IMR-90 (cell line): ENCODE measurements around the gene PELO. TPM values are rescaled to one million over a fixed set of nuclear protein-coding genes. Genes with fewer than 3 reads are reported as not detected.

Source experiments
- ATAC-seq: fragments of 200-7000 bp; cut with Tn5 transposase; 2 replicates; pipeline ENCODE4 v1.9.1; 2020; ENCODE audit warnings: low read depth, mild to moderate bottlenecking, moderate library complexity
- BruUV-seq: library from RNA; stranded (reverse); fragments of 400-500 nt; replicated peaks from 2 replicates; lab custom pipeline; 2021; lab: Mats Ljungman, UMichigan
- CTCF ChIA-PET: fragments of 300-600 bp; formaldehyde crosslinking; extraction: SDS; loops from one replicate; lab custom pipeline; 2021; ENCODE audit warnings: antibody characterized with exemption; lab: Yijun Ruan, JAX
- POLR2A ChIA-PET: fragments of 300-600 bp; sonication (Branson Sonifier 250); formaldehyde crosslinking; loops from one replicate; lab custom pipeline; 2022; ENCODE audit warnings: antibody characterized with exemption; ENCODE audit not compliant: unreplicated experiment; lab: Charles Lee
- DNase-seq: peaks from one replicate; pipeline ENCODE4 v3.0.0; 2013
- H2AFZ ChIP-seq: replicated peaks from 2 replicates; pipeline ENCODE3; 2013; ENCODE audit warnings: low read length, mild to moderate bottlenecking; ENCODE audit not compliant: poor library complexity
- H2AK5ac ChIP-seq: 2 replicates; pipeline ENCODE4 v1.6.1; 2013; ENCODE audit warnings: low read depth, low read length, inconsistent platforms
- H2AK9ac ChIP-seq: replicated peaks from 2 replicates; pipeline ENCODE3; 2013; ENCODE audit warnings: mild to moderate bottlenecking, low read depth, low read length, moderate library complexity; ENCODE audit not compliant: poor library complexity
- H2BK120ac ChIP-seq: 2 replicates; pipeline ENCODE4 v1.6.1; 2013; ENCODE audit warnings: low read depth, low read length, inconsistent platforms
- H2BK15ac ChIP-seq: 3 replicates; pipeline ENCODE4 v1.6.1; 2013; ENCODE audit warnings: low read depth, low read length, inconsistent platforms
- H2BK20ac ChIP-seq: 2 replicates; pipeline ENCODE4 v1.6.1; 2013; ENCODE audit warnings: low read depth, mild to moderate bottlenecking, inconsistent platforms, low read length, moderate library complexity
- H2BK5ac ChIP-seq: 2 replicates; pipeline ENCODE4 v1.6.1; 2013; ENCODE audit warnings: mild to moderate bottlenecking, low read depth, low read length, inconsistent platforms; ENCODE audit not compliant: poor library complexity, severe bottlenecking
- H3K14ac ChIP-seq: replicated peaks from 2 replicates; pipeline ENCODE4 v1.6.1; 2013; ENCODE audit warnings: low read depth, low read length, inconsistent platforms
- H3K18ac ChIP-seq: 2 replicates; pipeline ENCODE4 v1.6.1; 2013; ENCODE audit warnings: low read depth, low read length, control low read depth
- H3K23ac ChIP-seq: 2 replicates; pipeline ENCODE4 v1.6.1; 2013; ENCODE audit warnings: low read depth, low read length, inconsistent platforms
- H3K27ac ChIP-seq: 2 replicates; pipeline ENCODE4 v1.5.1; 2013; ENCODE audit warnings: mild to moderate bottlenecking, control low read depth, low read length; ENCODE audit not compliant: insufficient read depth
- H3K27me3 ChIP-seq: 2 replicates; pipeline ENCODE4 v1.6.1; 2013; ENCODE audit warnings: low read length; ENCODE audit not compliant: control insufficient read depth, insufficient read depth
- H3K36me3 ChIP-seq: 2 replicates; pipeline ENCODE4 v1.6.1; 2013; ENCODE audit warnings: low read length, mixed read lengths; ENCODE audit not compliant: control insufficient read depth, insufficient read depth
- H3K4ac ChIP-seq: 2 replicates; pipeline ENCODE4 v1.6.1; 2013; ENCODE audit warnings: low read depth, low read length, inconsistent platforms
- H3K4me1 ChIP-seq: 2 replicates; pipeline ENCODE4 v1.6.1; 2013; ENCODE audit warnings: low read length, mixed read lengths; ENCODE audit not compliant: control insufficient read depth, insufficient read depth
- H3K4me2 ChIP-seq: 2 replicates; pipeline ENCODE4 v1.6.1; 2013; ENCODE audit warnings: low read depth, mild to moderate bottlenecking, control low read depth, low read length, moderate library complexity
- H3K4me3 ChIP-seq: 2 replicates; pipeline ENCODE4 v1.5.1; 2013; ENCODE audit warnings: low read depth, mild to moderate bottlenecking, control low read depth, low read length, moderate library complexity; ENCODE audit not compliant: insufficient read depth
- H3K56ac ChIP-seq: 2 replicates; pipeline ENCODE4 v1.6.1; 2013; ENCODE audit warnings: low read length, inconsistent platforms; ENCODE audit not compliant: insufficient read depth; ENCODE audit errors: extremely low read depth
- H3K79me1 ChIP-seq, 2 experiments: 2 replicates each; pipeline ENCODE4 v1.6.1; 2013; ENCODE audit warnings: low read length in 2 of 2, inconsistent platforms in 1 of 2, low read depth in 1 of 2
- H3K9ac ChIP-seq: 2 replicates; pipeline ENCODE4 v1.6.1; 2013; ENCODE audit warnings: low read depth, low read length, control low read depth
- H3K9me1 ChIP-seq: 2 replicates; pipeline ENCODE4 v1.6.1; 2013; ENCODE audit warnings: low read length, inconsistent platforms; ENCODE audit not compliant: insufficient read depth
- H3K9me3 ChIP-seq: 2 replicates; pipeline ENCODE4 v1.6.1; 2013; ENCODE audit warnings: low read length; ENCODE audit not compliant: control insufficient read depth, insufficient read depth
- H4K20me1 ChIP-seq: 2 replicates; pipeline ENCODE4 v1.6.1; 2013; ENCODE audit warnings: low read length, inconsistent platforms; ENCODE audit not compliant: insufficient read depth
- H4K5ac ChIP-seq: 2 replicates; pipeline ENCODE4 v1.6.1; 2013; ENCODE audit warnings: mild to moderate bottlenecking, low read depth, low read length, control low read depth
- H4K8ac ChIP-seq, 2 experiments: 2 replicates each; pipeline ENCODE4 v1.6.1; 2013; ENCODE audit warnings: low read depth in 2 of 2, low read length in 2 of 2, control low read depth in 1 of 2, inconsistent platforms in 1 of 2
- H4K91ac ChIP-seq: 2 replicates; pipeline ENCODE4 v1.6.1; 2013; ENCODE audit warnings: low read depth, low read length, inconsistent platforms; ENCODE audit not compliant: insufficient read depth
- BHLHE40 ChIP-seq: fragments of 150-350 bp; IDR thresholded peaks from 2 replicates; pipeline ENCODE4 v1.6.1; 2016; ENCODE audit warnings: mild to moderate bottlenecking, low read depth, low read length
- CEBPB ChIP-seq: IDR thresholded peaks from 2 replicates; pipeline ENCODE4 v1.6.1; 2012; ENCODE audit warnings: low read depth, low read length, improper control_type of control experiment
- CHD1 ChIP-seq: IDR thresholded peaks from 2 replicates; pipeline ENCODE4 v1.6.1; 2012; ENCODE audit warnings: low read depth, low read length, improper control_type of control experiment
- FOS ChIP-seq: fragments of 150-350 bp; IDR thresholded peaks from 2 replicates; pipeline ENCODE4 v1.6.1; 2016; ENCODE audit warnings: low read depth, low read length
- MAFK ChIP-seq: IDR thresholded peaks from 2 replicates; pipeline ENCODE4 v1.6.1; 2012; ENCODE audit warnings: low read depth, low read length, improper control_type of control experiment
- MAZ ChIP-seq: IDR thresholded peaks from 2 replicates; pipeline ENCODE4 v1.6.1; 2012; ENCODE audit warnings: low read depth, mild to moderate bottlenecking, low read length, improper control_type of control experiment, moderate library complexity, borderline replicate concordance
- MXI1 ChIP-seq: IDR thresholded peaks from 2 replicates; pipeline ENCODE4 v1.6.1; 2012; ENCODE audit warnings: low read depth, mild to moderate bottlenecking, low read length, moderate library complexity, borderline replicate concordance
- NFE2L2 ChIP-seq: fragments of 150-350 bp; IDR thresholded peaks from 2 replicates; pipeline ENCODE4 v1.6.1; 2016; ENCODE audit warnings: low read depth, mild to moderate bottlenecking, low read length
- POLR2A ChIP-seq: IDR thresholded peaks from 2 replicates; pipeline ENCODE4 v1.6.1; 2012; ENCODE audit warnings: mild to moderate bottlenecking, low read depth, low read length
- RAD21 ChIP-seq: IDR thresholded peaks from 2 replicates; pipeline ENCODE4 v1.6.1; 2012; ENCODE audit warnings: low read length, improper control_type of control experiment
- RCOR1 ChIP-seq: IDR thresholded peaks from 2 replicates; pipeline ENCODE4 v1.6.1; 2012; ENCODE audit warnings: mild to moderate bottlenecking, low read length, improper control_type of control experiment; ENCODE audit not compliant: insufficient replicate concordance
- RFX5 ChIP-seq: IDR thresholded peaks from 2 replicates; pipeline ENCODE4 v1.8.0; 2012; ENCODE audit warnings: low read depth, mild to moderate bottlenecking, low read length, moderate library complexity
- SMC3 ChIP-seq: fragments of 150-350 bp; IDR thresholded peaks from 2 replicates; pipeline ENCODE4 v1.6.1; 2016; ENCODE audit warnings: low read depth, mild to moderate bottlenecking, antibody characterized with exemption, low read length, moderate library complexity
- WGBS, 2 experiments: methylation state at CpG; one replicate each; pipeline versions ENCODE4 v1.1.5 to v1.1.7; 2013; ENCODE audit warnings: missing lambda C conversion rate in 2 of 2; ENCODE audit not compliant: insufficient read length in 1 of 2; ENCODE audit errors: extremely low coverage in 2 of 2; 5-methylcytosine and 5-hydroxymethylcytosine counted together
- dilution Hi-C: fragments of 300-500 bp; cut with HindIII; formaldehyde crosslinking; loops from one replicate; pipeline ENCODE4 v1.14.3; 2018; ENCODE audit warnings: low sequenced_read_pairs; ENCODE audit not compliant: unreplicated experiment
- in situ Hi-C: fragments of 300-500 bp; cut with MboI; formaldehyde crosslinking; loops from 3 replicates; pipeline ENCODE4 v1.14.3; 2019; ENCODE audit warnings: low sequenced_read_pairs, inconsistent platforms, mixed read lengths
- intact Hi-C: fragments of 100-400 bp; cut with micrococcal nuclease; formaldehyde crosslinking; loops from 2 replicates; pipeline ENCODE4 v1.10.0; 2022
- polyA plus RNA-seq, 3 experiments: library from polyadenylated mRNA; depleted of rRNA; stranded (reverse); fragments of >200 nt; gene quantifications; 2 replicates each; pipeline ENCODE4 v1.2.3, GENCODE V29; 2012; ENCODE audit warnings: low replicate concordance in 1 of 3
- total RNA-seq: library from RNA; depleted of rRNA; stranded (reverse); fragments of >200 nt; gene quantifications from 2 replicates; pipeline ENCODE4 v1.2.3, GENCODE V29; 2012
- TF ChIP-seq, protein P1 (sequence below): fragments of 150-350 bp; IDR thresholded peaks from 2 replicates; pipeline ENCODE4 v1.6.1; 2017; ENCODE audit warnings: mild to moderate bottlenecking, antibody characterized with exemption, low read length, low read depth
- TF ChIP-seq, protein P2 (sequence below): fragments of 150-350 bp; IDR thresholded peaks from 2 replicates; pipeline ENCODE4 v1.6.1; 2016; ENCODE audit warnings: low read depth, mild to moderate bottlenecking, low read length, moderate library complexity, borderline replicate concordance
- TF ChIP-seq, protein P3 (sequence below): conservative IDR thresholded peaks from 2 replicates; pipeline ENCODE4 v1.5.1; 2012; ENCODE audit warnings: mild to moderate bottlenecking, low read depth, low read length, improper control_type of control experiment

PELO gene
- total and polyA plus RNA-seq, 2 of the 4 experiments (the other 2 are of a cell fraction): 42.4 to 48.9 TPM

DNA sequence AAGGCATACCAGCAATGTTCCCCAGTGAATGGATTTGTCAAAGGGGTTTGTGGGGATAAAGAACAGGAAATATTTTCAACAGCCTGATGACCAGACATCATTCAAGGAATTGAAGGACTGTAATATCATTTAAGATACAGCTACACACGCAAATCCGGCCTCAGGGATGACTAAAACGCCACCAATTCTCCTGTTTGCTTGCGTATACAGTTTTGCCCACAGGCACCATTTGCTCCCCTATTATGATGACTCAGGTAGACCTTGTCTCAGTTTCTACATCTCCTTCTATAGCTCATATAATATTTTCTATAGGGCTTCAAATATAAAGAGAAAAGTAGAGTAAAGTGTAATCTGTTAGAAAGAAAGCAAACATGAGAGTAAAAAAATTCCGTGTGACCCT, 29.7 kb upstream of the PELO start:
- Histone ChIP-seq H2AFZ (no peak overlapping the region), H4K91ac (no peak overlapping the region), H4K20me1 (no peaks in the 10 kb centered on the region), H2AK5ac (no peak overlapping the region), H2BK15ac (no peak overlapping the region), H2AK9ac (no peak overlapping the region), H3K27me3 (no peaks in the 10 kb centered on the region), H2BK5ac (no peak overlapping the region), H3K14ac (no peak overlapping the region), H3K4ac (no peak overlapping the region), H3K9me3 (no peaks in the 10 kb centered on the region), H3K4me2 (no peak overlapping the region), H3K9me1 (0 out of 2 replicates have a peak, but pooled peaks cover 3% of the 10 kb centered on the region), H3K18ac (0 out of 2 replicates have a peak overlapping the region, but pooled peaks have one; percentile 50), H3K23ac (no peak overlapping the region), H3K79me1 (no peaks in the 10 kb centered on the region), H3K9ac (no peak overlapping the region), H2BK120ac (no peak overlapping the region), H3K56ac (no peak overlapping the region), H3K27ac (no peak overlapping the region), H4K5ac (no peak overlapping the region), H3K36me3 (no peaks in the 10 kb centered on the region), H4K8ac (no peak overlapping the region), H3K4me1 (peaks cover 2% of the 10 kb centered on the region; the same call in 1 of the 2 replicates), H3K4me3 (no peak overlapping the region), H2BK20ac (no peak overlapping the region)
- BruUV-seq: no TSS peak
- ChIA-PET CTCF (interaction anchor here (0.8 kb wide), 1 partner anchor 158 kb away, joined by 3 read pairs; no protein-coding TSS in a partner anchor), POLR2A (interaction anchor here (0.6 kb wide), 1 partner anchor 10 kb away, joined by 3 read pairs; no protein-coding TSS in a partner anchor)
- in situ Hi-C loops: no loop called here
- intact Hi-C loops: no loop called here
- WGBS, 2 experiments: no CpG with 5 or more reads among the region's 5 CpGs
- dilution Hi-C loops: no loop called here
- TF ChIP-seq, protein P1, sequence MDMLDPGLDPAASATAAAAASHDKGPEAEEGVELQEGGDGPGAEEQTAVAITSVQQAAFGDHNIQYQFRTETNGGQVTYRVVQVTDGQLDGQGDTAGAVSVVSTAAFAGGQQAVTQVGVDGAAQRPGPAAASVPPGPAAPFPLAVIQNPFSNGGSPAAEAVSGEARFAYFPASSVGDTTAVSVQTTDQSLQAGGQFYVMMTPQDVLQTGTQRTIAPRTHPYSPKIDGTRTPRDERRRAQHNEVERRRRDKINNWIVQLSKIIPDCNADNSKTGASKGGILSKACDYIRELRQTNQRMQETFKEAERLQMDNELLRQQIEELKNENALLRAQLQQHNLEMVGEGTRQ: no peak
- TF ChIP-seq SMC3 (no peak), NFE2L2 (no peak), RAD21 (no peak), FOS (no peak), RCOR1 (no peak), BHLHE40 (no peak), MAZ (no peak), MXI1 (no peak), CHD1 (no peak), POLR2A (no peak), CEBPB (no peak), MAFK (no peak), RFX5 (no peak)
- TF ChIP-seq, protein P2, sequence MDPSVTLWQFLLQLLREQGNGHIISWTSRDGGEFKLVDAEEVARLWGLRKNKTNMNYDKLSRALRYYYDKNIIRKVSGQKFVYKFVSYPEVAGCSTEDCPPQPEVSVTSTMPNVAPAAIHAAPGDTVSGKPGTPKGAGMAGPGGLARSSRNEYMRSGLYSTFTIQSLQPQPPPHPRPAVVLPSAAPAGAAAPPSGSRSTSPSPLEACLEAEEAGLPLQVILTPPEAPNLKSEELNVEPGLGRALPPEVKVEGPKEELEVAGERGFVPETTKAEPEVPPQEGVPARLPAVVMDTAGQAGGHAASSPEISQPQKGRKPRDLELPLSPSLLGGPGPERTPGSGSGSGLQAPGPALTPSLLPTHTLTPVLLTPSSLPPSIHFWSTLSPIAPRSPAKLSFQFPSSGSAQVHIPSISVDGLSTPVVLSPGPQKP: no peak
- TF ChIP-seq, protein P3, sequence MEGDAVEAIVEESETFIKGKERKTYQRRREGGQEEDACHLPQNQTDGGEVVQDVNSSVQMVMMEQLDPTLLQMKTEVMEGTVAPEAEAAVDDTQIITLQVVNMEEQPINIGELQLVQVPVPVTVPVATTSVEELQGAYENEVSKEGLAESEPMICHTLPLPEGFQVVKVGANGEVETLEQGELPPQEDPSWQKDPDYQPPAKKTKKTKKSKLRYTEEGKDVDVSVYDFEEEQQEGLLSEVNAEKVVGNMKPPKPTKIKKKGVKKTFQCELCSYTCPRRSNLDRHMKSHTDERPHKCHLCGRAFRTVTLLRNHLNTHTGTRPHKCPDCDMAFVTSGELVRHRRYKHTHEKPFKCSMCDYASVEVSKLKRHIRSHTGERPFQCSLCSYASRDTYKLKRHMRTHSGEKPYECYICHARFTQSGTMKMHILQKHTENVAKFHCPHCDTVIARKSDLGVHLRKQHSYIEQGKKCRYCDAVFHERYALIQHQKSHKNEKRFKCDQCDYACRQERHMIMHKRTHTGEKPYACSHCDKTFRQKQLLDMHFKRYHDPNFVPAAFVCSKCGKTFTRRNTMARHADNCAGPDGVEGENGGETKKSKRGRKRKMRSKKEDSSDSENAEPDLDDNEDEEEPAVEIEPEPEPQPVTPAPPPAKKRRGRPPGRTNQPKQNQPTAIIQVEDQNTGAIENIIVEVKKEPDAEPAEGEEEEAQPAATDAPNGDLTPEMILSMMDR: no peak
- DNase-seq: no peak
- ATAC-seq: no peak
